ENCODE data around the gene KNSTRN.

DNA sequence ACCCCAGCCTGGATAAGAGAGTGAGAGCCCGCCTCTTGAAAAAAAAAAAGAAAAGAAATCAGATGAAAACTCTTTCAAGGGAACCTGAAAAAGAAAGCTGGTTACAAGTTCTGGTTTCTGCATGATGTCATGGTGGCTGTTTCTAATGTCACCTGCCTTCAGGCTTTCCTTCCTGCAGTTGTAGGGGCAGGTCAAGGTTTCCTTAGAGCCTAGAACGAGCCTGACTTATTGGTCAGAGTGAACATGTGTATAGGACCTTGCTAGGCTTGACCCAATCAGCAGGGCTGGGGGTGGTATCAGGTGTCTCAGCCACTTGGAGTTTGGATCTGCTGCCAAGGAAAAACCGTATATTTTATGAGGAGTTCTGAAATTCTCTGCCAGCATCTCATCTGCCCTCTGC, 26.8 kb downstream of the KNSTRN start:
- TF ChIP-seq, protein P1, sequence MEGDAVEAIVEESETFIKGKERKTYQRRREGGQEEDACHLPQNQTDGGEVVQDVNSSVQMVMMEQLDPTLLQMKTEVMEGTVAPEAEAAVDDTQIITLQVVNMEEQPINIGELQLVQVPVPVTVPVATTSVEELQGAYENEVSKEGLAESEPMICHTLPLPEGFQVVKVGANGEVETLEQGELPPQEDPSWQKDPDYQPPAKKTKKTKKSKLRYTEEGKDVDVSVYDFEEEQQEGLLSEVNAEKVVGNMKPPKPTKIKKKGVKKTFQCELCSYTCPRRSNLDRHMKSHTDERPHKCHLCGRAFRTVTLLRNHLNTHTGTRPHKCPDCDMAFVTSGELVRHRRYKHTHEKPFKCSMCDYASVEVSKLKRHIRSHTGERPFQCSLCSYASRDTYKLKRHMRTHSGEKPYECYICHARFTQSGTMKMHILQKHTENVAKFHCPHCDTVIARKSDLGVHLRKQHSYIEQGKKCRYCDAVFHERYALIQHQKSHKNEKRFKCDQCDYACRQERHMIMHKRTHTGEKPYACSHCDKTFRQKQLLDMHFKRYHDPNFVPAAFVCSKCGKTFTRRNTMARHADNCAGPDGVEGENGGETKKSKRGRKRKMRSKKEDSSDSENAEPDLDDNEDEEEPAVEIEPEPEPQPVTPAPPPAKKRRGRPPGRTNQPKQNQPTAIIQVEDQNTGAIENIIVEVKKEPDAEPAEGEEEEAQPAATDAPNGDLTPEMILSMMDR (conservative IDR thresholded peaks at IDR 0.05; ENCODE audit: low read depth, low read length): no peak
- TF ChIP-seq RFX5 (IDR thresholded peaks at IDR 0.05; ENCODE audit: low read depth, low read length) (no peak), BHLHE40 (IDR thresholded peaks at IDR 0.05; ENCODE audit: low read depth, low read length) (no peak), POLR2A (IDR thresholded peaks at IDR 0.05; ENCODE audit: low read depth, low read length) (no peak), FOS (IDR thresholded peaks at IDR 0.05; ENCODE audit: low read depth, low read length) (no peak), CEBPB (IDR thresholded peaks at IDR 0.05; ENCODE audit: low read depth, low read length) (no peak), NFE2L2 (IDR thresholded peaks at IDR 0.05; ENCODE audit: low read depth, low read length) (no peak), SMC3 (IDR thresholded peaks at IDR 0.05; ENCODE audit: low read depth, low read length) (no peak), RAD21 (IDR thresholded peaks at IDR 0.05; ENCODE audit: low read length) (no peak), CHD1 (IDR thresholded peaks at IDR 0.05; ENCODE audit: low read depth, low read length) (no peak), MAZ (IDR thresholded peaks at IDR 0.05; ENCODE audit: borderline replicate concordance, low read depth, low read length) (no peak)
- TF ChIP-seq, protein P2, sequence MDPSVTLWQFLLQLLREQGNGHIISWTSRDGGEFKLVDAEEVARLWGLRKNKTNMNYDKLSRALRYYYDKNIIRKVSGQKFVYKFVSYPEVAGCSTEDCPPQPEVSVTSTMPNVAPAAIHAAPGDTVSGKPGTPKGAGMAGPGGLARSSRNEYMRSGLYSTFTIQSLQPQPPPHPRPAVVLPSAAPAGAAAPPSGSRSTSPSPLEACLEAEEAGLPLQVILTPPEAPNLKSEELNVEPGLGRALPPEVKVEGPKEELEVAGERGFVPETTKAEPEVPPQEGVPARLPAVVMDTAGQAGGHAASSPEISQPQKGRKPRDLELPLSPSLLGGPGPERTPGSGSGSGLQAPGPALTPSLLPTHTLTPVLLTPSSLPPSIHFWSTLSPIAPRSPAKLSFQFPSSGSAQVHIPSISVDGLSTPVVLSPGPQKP (IDR thresholded peaks at IDR 0.05; ENCODE audit: borderline replicate concordance, low read depth, low read length): no peak
- TF ChIP-seq, protein P3, sequence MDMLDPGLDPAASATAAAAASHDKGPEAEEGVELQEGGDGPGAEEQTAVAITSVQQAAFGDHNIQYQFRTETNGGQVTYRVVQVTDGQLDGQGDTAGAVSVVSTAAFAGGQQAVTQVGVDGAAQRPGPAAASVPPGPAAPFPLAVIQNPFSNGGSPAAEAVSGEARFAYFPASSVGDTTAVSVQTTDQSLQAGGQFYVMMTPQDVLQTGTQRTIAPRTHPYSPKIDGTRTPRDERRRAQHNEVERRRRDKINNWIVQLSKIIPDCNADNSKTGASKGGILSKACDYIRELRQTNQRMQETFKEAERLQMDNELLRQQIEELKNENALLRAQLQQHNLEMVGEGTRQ (IDR thresholded peaks at IDR 0.05; ENCODE audit: low read depth, low read length): no peak
